22Rv1 (cell line): Measurements from ENCODE around the gene KLHL17.

ENCODE experiments used
- ZFX ChIP-seq: fragments of 450-650 bp; IDR thresholded peaks from 2 replicates; pipeline ENCODE4 v1.6.1; 2017; ENCODE audit warnings: antibody characterized with exemption, borderline replicate concordance
- TF ChIP-seq, protein P1 (sequence below): fragments of 450-650 bp; IDR thresholded peaks from 2 replicates; pipeline ENCODE4 v1.5.1; 2017; ENCODE audit warnings: mild to moderate bottlenecking

DNA sequence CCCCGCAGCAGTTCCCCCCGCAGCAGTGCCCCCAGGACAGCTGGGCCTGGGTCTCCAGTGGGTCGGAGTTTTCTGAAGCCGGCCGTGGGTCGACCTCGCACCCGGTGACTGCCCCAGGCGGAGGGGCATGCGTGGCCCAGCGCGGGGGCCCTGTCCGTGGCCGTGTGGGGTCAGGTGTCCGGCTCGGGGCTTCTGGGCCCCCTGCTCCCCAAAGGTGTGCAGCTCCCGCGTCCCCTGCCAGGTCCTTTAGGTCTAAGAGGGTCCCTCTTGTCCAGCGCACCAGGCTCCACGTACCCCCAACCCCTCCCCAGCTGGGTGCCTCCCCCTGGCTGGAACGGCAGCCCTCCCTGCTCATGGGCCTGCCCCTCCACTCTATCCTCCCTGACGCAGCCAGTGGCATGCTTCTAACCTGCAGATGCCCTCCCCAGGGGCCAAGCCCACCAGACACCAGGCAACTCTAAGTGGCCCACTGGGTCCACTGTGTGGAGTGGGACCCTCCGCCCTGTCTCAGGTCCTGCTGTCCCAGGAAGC is 45.5 kb downstream of the KLHL17 start:
- TF ChIP-seq, protein P1, sequence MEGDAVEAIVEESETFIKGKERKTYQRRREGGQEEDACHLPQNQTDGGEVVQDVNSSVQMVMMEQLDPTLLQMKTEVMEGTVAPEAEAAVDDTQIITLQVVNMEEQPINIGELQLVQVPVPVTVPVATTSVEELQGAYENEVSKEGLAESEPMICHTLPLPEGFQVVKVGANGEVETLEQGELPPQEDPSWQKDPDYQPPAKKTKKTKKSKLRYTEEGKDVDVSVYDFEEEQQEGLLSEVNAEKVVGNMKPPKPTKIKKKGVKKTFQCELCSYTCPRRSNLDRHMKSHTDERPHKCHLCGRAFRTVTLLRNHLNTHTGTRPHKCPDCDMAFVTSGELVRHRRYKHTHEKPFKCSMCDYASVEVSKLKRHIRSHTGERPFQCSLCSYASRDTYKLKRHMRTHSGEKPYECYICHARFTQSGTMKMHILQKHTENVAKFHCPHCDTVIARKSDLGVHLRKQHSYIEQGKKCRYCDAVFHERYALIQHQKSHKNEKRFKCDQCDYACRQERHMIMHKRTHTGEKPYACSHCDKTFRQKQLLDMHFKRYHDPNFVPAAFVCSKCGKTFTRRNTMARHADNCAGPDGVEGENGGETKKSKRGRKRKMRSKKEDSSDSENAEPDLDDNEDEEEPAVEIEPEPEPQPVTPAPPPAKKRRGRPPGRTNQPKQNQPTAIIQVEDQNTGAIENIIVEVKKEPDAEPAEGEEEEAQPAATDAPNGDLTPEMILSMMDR, result no peak
- no peak for TF ChIP-seq ZFX
